HG03457 (cell line): ENCODE data around the gene CCL4.
"Not testable (repeated sequence)": the region's sequence is repeated elsewhere in the genome, so short reads cannot be mapped to it uniquely, and the experiment has no call there.

Experiments
- ATAC-seq: cut with Tn5 transposase; IDR thresholded peaks from one replicate; pipeline ENCODE4 v1.9.1; 2021; ENCODE audit warnings: moderate number of reproducible peaks; ENCODE audit not compliant: unreplicated experiment

CCL4 gene

GRCh38 chr17:36103401-36103975 lies at the start of gene CCL4:
Gene CCL4 (plus strand): TSS chr17:36103827. CDS start chr17:36103906, 79 bp downstream.
- peak; percentile 76 for ATAC-seq

DNA sequence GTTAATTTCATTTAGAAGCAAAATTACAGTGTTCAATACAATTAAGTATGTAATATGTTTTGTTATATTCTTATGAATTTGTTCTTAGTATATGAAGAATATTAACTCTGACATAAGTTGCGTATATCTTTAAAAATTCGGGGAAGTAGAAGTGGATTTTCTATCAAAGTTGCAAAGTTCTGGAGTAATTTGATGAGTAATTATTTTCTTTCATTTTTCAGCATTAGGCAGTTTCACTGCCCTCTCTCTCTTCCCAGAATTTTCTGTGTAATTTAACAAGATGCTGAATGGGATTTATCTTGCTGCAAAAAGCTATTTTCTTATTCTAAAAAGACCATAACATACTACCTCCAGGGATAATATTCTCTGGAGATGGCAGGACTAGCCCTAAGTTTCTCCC lies 48.5 kb upstream of the CCL4 start:
- ATAC-seq = no peak

DNA sequence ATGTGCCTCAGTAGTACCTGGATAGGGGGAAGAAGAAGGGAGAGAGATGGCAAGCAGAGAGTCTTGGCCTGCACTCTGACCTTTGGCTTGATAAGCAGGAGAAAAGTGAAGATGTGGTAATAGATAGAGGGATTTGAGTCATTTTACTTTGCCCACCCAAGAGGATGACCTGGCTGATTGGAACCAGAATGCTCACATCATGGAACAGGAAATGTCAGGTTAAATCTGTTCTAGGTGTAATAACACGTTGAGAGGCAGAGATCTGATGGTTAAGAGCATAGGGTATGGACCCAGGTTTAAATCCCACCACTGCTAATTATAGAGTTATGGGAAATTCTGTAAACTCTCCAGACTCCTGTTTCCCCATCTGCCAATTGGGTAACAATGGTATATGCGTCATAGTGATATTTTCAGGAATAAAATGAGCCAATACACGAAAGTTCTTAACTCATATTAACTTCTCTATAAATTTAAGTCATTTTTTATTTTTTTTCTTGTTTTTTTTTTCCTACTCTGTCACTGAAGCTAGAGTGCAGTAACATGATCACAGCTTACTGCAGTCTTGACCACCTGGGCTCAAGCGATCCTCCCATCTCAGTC lies 47.6 kb upstream of the CCL4 start:
- ATAC-seq = no peak

DNA sequence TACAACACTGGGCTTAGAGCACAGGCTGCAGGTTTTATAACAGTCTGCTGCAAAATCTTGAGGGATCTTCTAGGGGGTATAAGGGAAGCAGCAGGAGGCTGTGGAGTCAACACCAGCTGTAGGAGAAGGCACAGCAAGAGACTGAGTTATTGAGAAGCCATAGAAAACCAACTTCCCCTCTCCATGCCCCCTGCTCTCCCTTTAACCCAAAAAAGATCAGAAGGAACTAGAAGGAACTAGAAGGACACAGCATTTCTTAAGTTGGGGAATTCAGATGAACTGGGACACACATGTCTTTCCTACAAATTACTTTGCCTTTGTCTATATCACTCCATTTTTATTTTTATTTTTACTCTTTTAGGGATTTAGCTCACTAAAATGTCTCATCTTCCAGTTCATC lies 45.7 kb upstream of the CCL4 start:
- no peak for ATAC-seq

- no peak for ATAC-seq
These were observed 44.2 kb upstream of the CCL4 start for GRCh38 chr17:36059406-36059805.

DNA sequence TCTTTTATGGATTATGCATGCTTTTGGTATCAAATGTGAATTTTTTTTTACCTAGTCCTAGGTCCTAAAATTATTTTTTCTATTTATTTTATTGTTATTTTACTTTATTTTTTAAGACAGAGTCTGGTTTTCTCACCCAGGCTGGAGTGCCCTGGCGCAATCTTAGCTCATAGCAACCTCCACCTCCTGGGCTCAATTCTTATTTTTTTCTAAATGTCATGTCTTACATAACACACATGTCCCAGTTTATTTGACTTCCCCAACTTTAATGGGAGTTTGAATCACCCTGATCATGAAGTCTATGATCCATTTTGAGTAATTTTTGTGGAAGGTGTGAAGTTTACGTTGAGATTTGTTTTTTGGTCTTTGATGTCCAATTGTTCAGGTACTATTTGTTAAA lies 42.8 kb upstream of the CCL4 start:
- no peak for ATAC-seq

GRCh38 chr17:36063786-36064541 lies 39.7 kb upstream of the CCL4 start, which contains the start of gene CCL18:
Gene CCL18 (plus strand): TSS chr17:36064272. CDS start chr17:36064343, 71 bp downstream.
- ATAC-seq = no peak

GRCh38 chr17:36066365-36066985 lies 37.2 kb upstream of the CCL4 start:
- ATAC-seq = no peak

GRCh38 chr17:36068524-36068923 lies 35.1 kb upstream of the CCL4 start:
- no peak for ATAC-seq

DNA sequence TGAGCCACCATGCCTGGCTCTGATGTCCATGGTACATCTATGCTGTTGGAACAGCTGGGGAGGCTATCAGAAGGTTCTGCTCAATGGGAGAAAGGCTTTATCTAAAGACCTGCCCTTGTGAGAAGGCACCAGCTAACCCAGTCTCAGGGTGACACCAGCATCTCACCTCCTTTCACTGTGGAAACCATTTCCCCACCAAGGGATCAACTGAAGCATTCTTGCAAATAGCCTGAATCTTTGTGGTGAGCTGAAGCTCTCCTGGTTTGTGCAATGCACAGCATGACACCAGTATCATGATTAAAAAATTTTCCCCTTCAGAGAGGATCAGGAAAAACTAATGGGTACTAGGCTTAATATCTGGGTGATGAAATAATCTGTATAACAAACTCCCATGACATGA lies 34.5 kb upstream of the CCL4 start:
- ATAC-seq = no peak

GRCh38 chr17:36070427-36070826 lies 33.2 kb upstream of the CCL4 start:
- no peak for ATAC-seq

DNA sequence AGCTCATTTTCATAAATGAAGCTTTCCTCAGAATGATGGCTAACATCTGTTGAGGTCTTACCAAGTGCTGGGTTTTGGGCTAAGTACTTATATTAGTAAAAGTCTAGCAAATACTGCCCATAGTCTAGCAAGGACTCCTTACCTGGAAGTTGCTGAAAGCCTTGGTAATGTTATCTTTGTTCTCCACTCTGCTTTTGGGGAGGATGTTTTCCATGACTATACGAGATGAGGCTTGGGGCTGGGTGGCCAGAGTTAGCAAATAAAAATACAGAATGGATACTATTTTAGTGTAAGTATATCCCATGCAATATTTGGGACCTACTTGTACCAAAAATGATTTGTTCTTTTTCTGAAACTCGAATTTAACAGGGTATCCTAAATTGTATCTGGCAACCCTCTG lies 31.9 kb upstream of the CCL4 start:
- ATAC-seq = no peak

GRCh38 chr17:36072431-36073121 lies 31.1 kb upstream of the CCL4 start:
- no peak for ATAC-seq

- ATAC-seq = no peak
These were observed 29.3 kb upstream of the CCL4 start for GRCh38 chr17:36074365-36074764.

DNA sequence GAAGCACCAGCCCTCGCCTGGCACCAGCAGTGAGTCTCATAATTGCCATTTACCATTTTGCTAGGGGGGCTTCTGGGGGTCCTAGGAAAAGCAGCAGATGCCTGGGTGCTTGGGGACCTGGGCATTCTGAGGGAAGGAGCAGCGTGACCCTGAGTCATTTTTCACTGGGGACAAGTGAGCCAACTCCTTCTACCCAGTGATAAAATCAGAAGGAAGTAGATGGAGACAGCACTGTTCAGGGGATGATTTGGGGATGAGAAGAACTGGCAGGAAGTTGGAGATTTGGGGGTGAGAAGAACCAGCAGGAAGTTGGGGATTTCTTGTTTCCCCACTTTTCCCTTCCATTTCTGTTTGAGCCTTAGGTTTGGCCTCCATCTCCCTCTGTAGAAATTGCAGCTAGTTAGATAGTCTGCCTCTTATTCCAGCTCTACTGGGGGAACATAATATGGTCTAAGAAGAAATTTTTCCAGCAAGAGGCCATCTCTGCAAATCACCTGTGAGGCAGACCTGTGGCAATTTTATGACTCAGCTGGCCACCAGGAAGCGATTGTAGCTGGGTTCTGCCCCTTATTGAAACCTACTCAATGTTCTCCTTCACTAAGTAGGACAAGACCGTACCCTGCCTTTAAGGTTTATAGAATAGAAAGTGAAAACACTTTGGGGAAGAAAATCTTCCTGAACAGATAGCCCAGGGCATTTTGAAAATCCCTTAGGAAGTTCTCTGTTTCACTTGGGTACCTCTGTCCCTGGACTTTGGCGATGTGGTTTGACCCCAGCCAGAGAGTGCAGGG lies 21.8 kb upstream of the CCL4 start:
- not testable (repeated sequence) for ATAC-seq

GRCh38 chr17:36082482-36083120 lies 21.0 kb upstream of the CCL4 start:
- ATAC-seq = not testable (repeated sequence)

GRCh38 chr17:36083691-36084090 lies 19.9 kb upstream of the CCL4 start:
- ATAC-seq = not testable (repeated sequence)

GRCh38 chr17:36085765-36086164 lies 17.9 kb upstream of the CCL4 start:
- no peak for ATAC-seq

DNA sequence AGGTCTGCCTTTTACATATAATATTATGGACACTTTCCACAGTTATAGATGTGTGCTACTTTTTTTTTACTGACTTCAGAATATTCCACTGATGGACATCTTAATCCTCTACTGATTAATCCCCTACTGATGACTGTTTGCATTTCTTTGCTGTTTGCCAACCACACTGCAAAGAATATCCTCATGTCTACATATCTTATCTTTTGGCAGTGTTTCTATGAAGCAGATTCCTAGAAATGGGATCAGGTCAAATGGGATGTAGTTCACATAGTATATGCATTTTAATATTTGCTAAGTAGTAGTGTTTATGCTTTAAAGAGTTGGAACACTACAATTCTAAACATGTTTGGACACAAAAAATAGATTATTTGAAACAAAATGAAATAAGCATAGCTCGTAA lies 16.8 kb upstream of the CCL4 start:
- ATAC-seq = no peak

DNA sequence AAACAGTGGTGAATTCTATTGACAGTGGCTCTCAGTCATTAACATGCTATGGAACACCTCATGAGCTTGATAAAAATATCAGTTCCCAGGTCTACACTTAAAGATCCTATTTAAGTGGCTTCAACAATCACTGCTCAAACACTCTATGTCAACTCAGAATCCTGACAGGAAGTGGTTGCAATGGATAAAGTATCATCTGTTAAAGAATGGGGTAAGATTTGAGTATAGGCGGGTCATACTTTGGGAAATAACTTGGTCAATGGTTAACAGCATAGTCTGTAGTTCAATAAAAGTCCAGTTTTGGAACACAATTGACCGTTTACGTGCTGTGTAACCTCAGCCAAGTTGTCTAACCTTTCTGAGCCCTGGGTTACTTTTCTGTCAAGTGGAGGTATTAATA lies 16.2 kb upstream of the CCL4 start:
- not testable (repeated sequence) for ATAC-seq
